ENCODE measurements around the gene HNRNPH1. TPM values are rescaled to one million over a fixed set of nuclear protein-coding genes. Genes with fewer than 3 reads are reported as not detected.

The HNRNPH1 gene
- total RNA-seq, 1 donor from 2014 or later, result 517 TPM

DNA sequence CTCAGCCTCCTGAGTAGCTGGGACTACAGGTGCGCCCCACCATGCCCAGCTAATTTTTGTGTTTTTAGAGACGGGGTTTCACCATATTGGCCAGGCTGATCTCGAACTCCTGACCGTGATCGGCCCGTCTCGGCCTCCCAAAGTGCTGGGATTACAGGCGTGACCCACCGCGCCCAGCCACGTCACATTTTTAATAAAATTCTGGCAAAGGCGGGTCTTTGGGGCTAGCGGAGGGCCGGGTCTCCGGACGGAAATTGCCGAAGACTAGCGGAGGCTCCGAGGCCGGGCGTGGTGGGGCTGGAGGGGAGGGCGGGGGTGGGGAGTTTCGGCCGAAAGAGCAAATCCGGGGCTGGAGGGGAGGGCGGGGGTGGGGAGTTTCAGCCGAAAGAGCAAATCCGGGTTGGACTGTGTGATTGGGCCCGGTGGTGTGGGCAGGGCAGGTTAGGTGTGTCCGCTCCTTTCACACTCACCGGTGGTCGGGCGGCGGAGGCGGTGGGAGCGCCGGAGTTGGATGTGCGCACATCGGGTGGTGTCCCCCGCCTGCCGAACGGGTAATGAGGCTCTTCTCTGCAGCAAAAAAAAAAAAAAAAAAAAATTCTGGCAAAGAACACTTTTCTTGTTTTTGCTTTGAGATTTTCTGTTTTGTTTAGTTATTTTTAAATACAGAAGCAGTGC is 46.0 kb downstream of the HNRNPH1 start:
- no peaks in the 10 kb centered on the region for H3K4me1 ChIP-seq
- ATAC-seq (no peak), DNase-seq (no peak)
- TF ChIP-seq, protein P1, sequence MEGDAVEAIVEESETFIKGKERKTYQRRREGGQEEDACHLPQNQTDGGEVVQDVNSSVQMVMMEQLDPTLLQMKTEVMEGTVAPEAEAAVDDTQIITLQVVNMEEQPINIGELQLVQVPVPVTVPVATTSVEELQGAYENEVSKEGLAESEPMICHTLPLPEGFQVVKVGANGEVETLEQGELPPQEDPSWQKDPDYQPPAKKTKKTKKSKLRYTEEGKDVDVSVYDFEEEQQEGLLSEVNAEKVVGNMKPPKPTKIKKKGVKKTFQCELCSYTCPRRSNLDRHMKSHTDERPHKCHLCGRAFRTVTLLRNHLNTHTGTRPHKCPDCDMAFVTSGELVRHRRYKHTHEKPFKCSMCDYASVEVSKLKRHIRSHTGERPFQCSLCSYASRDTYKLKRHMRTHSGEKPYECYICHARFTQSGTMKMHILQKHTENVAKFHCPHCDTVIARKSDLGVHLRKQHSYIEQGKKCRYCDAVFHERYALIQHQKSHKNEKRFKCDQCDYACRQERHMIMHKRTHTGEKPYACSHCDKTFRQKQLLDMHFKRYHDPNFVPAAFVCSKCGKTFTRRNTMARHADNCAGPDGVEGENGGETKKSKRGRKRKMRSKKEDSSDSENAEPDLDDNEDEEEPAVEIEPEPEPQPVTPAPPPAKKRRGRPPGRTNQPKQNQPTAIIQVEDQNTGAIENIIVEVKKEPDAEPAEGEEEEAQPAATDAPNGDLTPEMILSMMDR (IDR thresholded peaks at IDR 0.05), result no peak
- no peaks in the 10 kb centered on the region for H3K27me3 ChIP-seq (ENCODE audit: low read depth)
- peaks cover 89% of the 10 kb centered on the region for H3K36me3 ChIP-seq
- no peak overlapping the region for H3K4me3 ChIP-seq
- no peaks in the 10 kb centered on the region for H3K9me3 ChIP-seq
- intact Hi-C loops (cut with DNase I), result no loop called here
- no peak overlapping the region for H3K27ac ChIP-seq

DNA sequence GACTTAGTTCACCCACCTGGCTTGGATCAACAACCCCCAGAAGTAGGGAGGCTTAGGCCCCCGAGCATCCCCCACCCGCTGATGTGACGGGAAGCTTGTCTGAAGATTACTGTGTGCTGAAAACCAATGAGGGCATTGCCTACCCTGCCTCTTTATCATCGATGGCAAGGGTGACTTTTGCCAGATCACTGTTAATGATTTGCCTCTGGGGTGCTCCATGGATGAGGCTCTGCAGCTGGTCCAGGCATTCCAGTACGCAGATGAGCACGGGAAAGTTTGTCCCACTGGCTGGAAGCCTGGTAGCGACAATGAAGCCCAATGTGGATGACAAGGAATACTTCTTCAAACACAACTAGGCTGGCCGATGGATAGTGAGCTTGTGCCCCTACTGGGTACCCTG is 51.1 kb downstream of the HNRNPH1 start:
- Histone ChIP-seq H3K27ac (no peak overlapping the region), H3K27me3 (ENCODE audit: low read depth) (no peaks in the 10 kb centered on the region), H3K9me3 (no peaks in the 10 kb centered on the region), H3K36me3 (peaks cover 92% of the 10 kb centered on the region), H3K4me3 (no peak overlapping the region), H3K4me1 (peaks cover 5% of the 10 kb centered on the region)
- intact Hi-C loops (cut with DNase I), result no loop called here
- ATAC-seq (no peak), DNase-seq (no peak)
- TF ChIP-seq, protein P1 (IDR thresholded peaks at IDR 0.05), result no peak

DNA sequence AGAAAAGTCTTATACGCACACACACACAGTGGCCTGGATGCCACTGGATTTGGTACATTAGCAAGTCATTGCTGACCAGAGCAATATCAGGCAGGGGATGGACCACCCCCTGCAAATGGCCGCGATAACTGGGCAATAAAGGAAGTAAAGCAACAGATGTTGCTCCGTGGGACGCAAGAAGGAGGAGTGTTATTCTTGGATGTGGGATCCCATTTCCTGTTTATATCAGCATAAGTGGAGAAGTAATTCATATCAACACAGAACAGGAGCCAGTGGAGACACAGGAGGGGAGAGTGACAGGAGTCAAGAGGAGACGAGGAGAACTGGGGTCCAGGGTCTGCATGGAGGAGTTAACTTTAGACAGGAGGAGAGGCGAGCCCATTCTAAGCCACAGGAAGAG is 54.8 kb downstream of the HNRNPH1 start:
- H3K27me3 ChIP-seq (ENCODE audit: low read depth), result no peaks in the 10 kb centered on the region
- TF ChIP-seq, protein P1 (IDR thresholded peaks at IDR 0.05), result no peak
- DNase-seq, result no peak
- H3K27ac ChIP-seq, result no peak overlapping the region
- H3K36me3 ChIP-seq, result peaks cover 100% of the 10 kb centered on the region
- intact Hi-C loops (cut with DNase I), result no loop called here
- H3K4me3 ChIP-seq, result no peak overlapping the region
- no peak for ATAC-seq
- H3K9me3 ChIP-seq, result no peaks in the 10 kb centered on the region
- H3K4me1 ChIP-seq, result peaks cover 5% of the 10 kb centered on the region

DNA sequence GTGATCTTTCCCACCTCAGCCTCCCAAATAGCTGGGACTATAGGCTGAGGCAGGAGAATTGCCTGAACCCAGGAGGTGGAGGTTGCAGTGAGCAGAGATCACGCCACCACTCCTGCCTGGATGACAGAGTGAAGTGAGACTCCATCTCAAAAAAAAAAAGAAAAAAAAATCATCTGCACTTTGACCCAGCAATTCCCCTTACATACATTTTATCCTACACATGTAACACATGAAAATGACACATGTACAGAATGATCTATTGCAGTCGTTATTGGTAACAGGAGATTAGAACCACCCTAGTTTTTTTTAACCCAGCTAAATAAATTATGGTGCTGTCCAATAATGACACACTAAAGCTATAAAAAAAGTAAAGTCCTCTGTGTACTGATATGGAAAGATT is 58.9 kb downstream of the HNRNPH1 start:
- no peak overlapping the region for H3K4me3 ChIP-seq
- TF ChIP-seq, protein P1 (IDR thresholded peaks at IDR 0.05), result no peak

More for the DNA sequence above, 58.9 kb downstream of the HNRNPH1 start:
- Histone ChIP-seq H3K27ac (no peak overlapping the region), H3K36me3 (peaks cover 89% of the 10 kb centered on the region), H3K27me3 (ENCODE audit: low read depth) (no peaks in the 10 kb centered on the region), H3K4me1 (peaks cover 14% of the 10 kb centered on the region), H3K9me3 (no peaks in the 10 kb centered on the region)
- no peak for DNase-seq
- ATAC-seq, result no peak
- intact Hi-C loops (cut with DNase I), result no loop called here

Other genes starting within 250 kb of the HNRNPH1 start
- 58.8 TPM for gene RUFY1, start 73.1 kb downstream of the HNRNPH1 start, total RNA-seq
- not detected for gene CBY3, start 57.4 kb upstream of the HNRNPH1 start, total RNA-seq
- 603 TPM for gene CANX, start 75.3 kb upstream of the HNRNPH1 start, total RNA-seq
- gene MAML1, start 109.2 kb upstream of the HNRNPH1 start, total RNA-seq, result 27.8 TPM
- 20.1 TPM for gene LTC4S, start 170.3 kb upstream of the HNRNPH1 start, total RNA-seq
- 105 TPM for gene MGAT4B, start 183.2 kb upstream of the HNRNPH1 start, total RNA-seq
- 450 TPM for gene SQSTM1, start 197.2 kb upstream of the HNRNPH1 start, total RNA-seq
- gene MRNIP, start 235.1 kb upstream of the HNRNPH1 start, total RNA-seq, result 25.0 TPM